Measurements from ENCODE around the gene VPS33A. TPM values are rescaled to one million over a fixed set of nuclear protein-coding genes. Genes with fewer than 3 reads are reported as not detected.
A peak's percentile ranks its signal among the peaks of the same experiment; 100 is the strongest.

Gene VPS33A
- total and polyA plus RNA-seq, 2 of the 8 experiments (the other 6 are each of a cell fraction or from before 2014, with no cell fraction given), result 16.4 to 41.8 TPM

DNA sequence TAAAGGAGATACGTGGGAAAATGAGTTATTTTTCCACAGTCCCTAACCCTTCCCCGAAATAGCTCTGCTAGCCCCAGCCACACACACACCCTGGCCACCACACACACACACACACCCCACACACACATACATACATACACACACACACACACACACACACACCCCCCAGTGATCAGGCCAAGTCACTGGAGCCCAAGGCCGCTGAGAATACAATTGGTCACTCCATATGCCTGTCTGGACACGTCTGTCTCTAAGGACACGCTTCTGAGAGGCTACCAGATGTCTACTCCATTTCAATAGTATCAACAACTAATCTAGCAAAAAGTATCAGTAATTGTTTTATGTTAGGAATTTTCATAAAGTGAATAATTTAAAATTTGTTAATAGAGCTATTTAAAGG lies 27.4 kb downstream of the VPS33A start:
- H3K79me2 ChIP-seq (ENCODE audit: control insufficient read depth in 1 of 2, insufficient read depth in 2 of 2, low read length in 2 of 2), result no peaks in the 10 kb centered on the region
- peak overlapping the region; percentile 51; the same call in 1 of the 2 replicates for H4K8ac ChIP-seq (ENCODE audit: extremely low read depth, insufficient read depth, low read length)
- TF ChIP-seq RFX5 (IDR thresholded peaks at IDR 0.05; ENCODE audit: borderline replicate concordance, low read depth, low read length) (no peak), SRF (IDR thresholded peaks at IDR 0.05; ENCODE audit: low read depth, low read length) (no peak), HDAC6 (IDR thresholded peaks at IDR 0.05; ENCODE audit: low read depth, low read length) (no peak), CEBPB (IDR thresholded peaks at IDR 0.05; ENCODE audit: low read depth, low read length) (no peak), TCF12 (IDR thresholded peaks at IDR 0.05; ENCODE audit: low read depth, low read length) (no peak), POLR2A (IDR thresholded peaks at IDR 0.05; ENCODE audit: control extremely low read depth in 1 of 2, low read depth in 2 of 2, low read length in 2 of 2) (no peak), RNF2 (IDR thresholded peaks at IDR 0.05; ENCODE audit: borderline replicate concordance, low read depth, low read length, missing control alignments, poor library complexity, severe bottlenecking) (no peak), KDM5A (IDR thresholded peaks at IDR 0.05; ENCODE audit: low read length) (no peak), POLR2AphosphoS5 (IDR thresholded peaks at IDR 0.05; ENCODE audit: low read depth, low read length) (no peak), HDAC2 (IDR thresholded peaks at IDR 0.05; ENCODE audit: borderline replicate concordance in 1 of 2, low read depth in 2 of 2, low read length in 2 of 2) (no peak), YY1 (IDR thresholded peaks at IDR 0.05; ENCODE audit: low read depth, low read length) (no peak)
- TF ChIP-seq, protein P1, sequence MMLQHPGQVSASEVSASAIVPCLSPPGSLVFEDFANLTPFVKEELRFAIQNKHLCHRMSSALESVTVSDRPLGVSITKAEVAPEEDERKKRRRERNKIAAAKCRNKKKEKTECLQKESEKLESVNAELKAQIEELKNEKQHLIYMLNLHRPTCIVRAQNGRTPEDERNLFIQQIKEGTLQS (IDR thresholded peaks at IDR 0.05; ENCODE audit: insufficient read depth, low read depth, low read length), result no peak
- TF ChIP-seq, protein P2, sequence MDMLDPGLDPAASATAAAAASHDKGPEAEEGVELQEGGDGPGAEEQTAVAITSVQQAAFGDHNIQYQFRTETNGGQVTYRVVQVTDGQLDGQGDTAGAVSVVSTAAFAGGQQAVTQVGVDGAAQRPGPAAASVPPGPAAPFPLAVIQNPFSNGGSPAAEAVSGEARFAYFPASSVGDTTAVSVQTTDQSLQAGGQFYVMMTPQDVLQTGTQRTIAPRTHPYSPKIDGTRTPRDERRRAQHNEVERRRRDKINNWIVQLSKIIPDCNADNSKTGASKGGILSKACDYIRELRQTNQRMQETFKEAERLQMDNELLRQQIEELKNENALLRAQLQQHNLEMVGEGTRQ (IDR thresholded peaks at IDR 0.05; ENCODE audit: low read length), result no peak

More for the DNA sequence above, 27.4 kb downstream of the VPS33A start:
- H2BK5ac ChIP-seq (ENCODE audit: low read depth, low read length), result no peak overlapping the region
- no peak overlapping the region for H3K14ac ChIP-seq (ENCODE audit: insufficient read length)
- ChIA-PET CTCF (ENCODE audit: partially characterized antibody) (interaction anchor here (0.7 to 1.1 kb wide), 2 partner anchors 101 to 161 kb away, joined by 3 read pairs; no protein-coding TSS in a partner anchor), POLR2A (ENCODE audit: partially characterized antibody) (interaction anchor here (0.6 to 1.8 kb wide), 4 partner anchors 8 to 21 kb away, joined by 3 to 4 read pairs (median 3); no protein-coding TSS in a partner anchor)
- 93% methylated on average over 4 of the region's 5 CpGs; no CpG with 5 or more reads in 1 of the 2 experiments for WGBS, 2 experiments (ENCODE audit: extremely low coverage in 1 of 2, insufficient coverage in 1 of 2, insufficient read length in 1 of 2, insufficient replicate concordance in 2 of 2, low coverage in 1 of 2, low lambda C conversion rate in 2 of 2, missing lambda C conversion rate in 1 of 2)
- no peak overlapping the region for H3K56ac ChIP-seq (replicated peaks; ENCODE audit: insufficient read length, low read depth, low read length)
- H2BK120ac ChIP-seq (replicated peaks; ENCODE audit: low read depth, low read length), result no peak overlapping the region
- H4K20me1 ChIP-seq (replicated peaks in 1 of 2; ENCODE audit: control insufficient read depth in 1 of 2, insufficient read depth in 2 of 2, low read length in 2 of 2), result peaks cover 0 to 5% of the 10 kb centered on the region in 2 experiments
- H3K4ac ChIP-seq (replicated peaks; ENCODE audit: insufficient read length, low read depth, low read length), result no peak overlapping the region
- H3K4me2 ChIP-seq (ENCODE audit: insufficient read depth in 1 of 2, low read depth in 2 of 2, low read length in 2 of 2), result no peak overlapping the region
- no peak for DNase-seq (ENCODE audit: low read depth in 1 of 2, low spot score in 2 of 2)
- H3K18ac ChIP-seq (ENCODE audit: extremely low read depth, low read length), result no peak overlapping the region
- no peak overlapping the region for H3K27ac ChIP-seq (ENCODE audit: low read depth, low read length)
- no peak for FAIRE-seq
- no peak overlapping the region for H2BK15ac ChIP-seq (ENCODE audit: low read length)
- H4K5ac ChIP-seq (ENCODE audit: insufficient read length, low read depth, low read length), result no peak overlapping the region
- no peak overlapping the region for H2AFZ ChIP-seq (ENCODE audit: low read length)
- H3K9me3 ChIP-seq (ENCODE audit: insufficient read depth in 2 of 2, low read depth in 1 of 2, low read length in 1 of 2), result no peaks in the 10 kb centered on the region
- no peak overlapping the region for H2AK5ac ChIP-seq (ENCODE audit: low read depth, low read length)
- H3K9ac ChIP-seq (replicated peaks in 1 of 4; ENCODE audit: extremely low read depth in 1 of 4, low read depth in 3 of 4, low read length in 3 of 4), result no peak overlapping the region
- H3K36me3 ChIP-seq (ENCODE audit: control insufficient read depth in 2 of 4, insufficient read depth in 4 of 4, low read length in 3 of 4), result peaks cover 0 to 11% (median 7%) of the 10 kb centered on the region in 4 experiments; a peak in 6 of 8 replicates
- H2BK20ac ChIP-seq (ENCODE audit: low read length), result no peak overlapping the region
- H3K79me1 ChIP-seq (ENCODE audit: low read depth, low read length), result no peaks in the 10 kb centered on the region
- H3K27me3 ChIP-seq (replicated peaks in 1 of 4; ENCODE audit: control insufficient read depth in 3 of 4, extremely low read depth in 1 of 4, insufficient read depth in 3 of 4, low read length in 3 of 4), result no peaks in the 10 kb centered on the region
- H3K4me1 ChIP-seq (replicated peaks in 1 of 4; ENCODE audit: control insufficient read depth in 3 of 4, insufficient read depth in 4 of 4, low read length in 3 of 4), result no peaks in the 10 kb centered on the region
- H3K23me2 ChIP-seq (ENCODE audit: low read depth, low read length), result no peaks in the 10 kb centered on the region
- no peak overlapping the region for H4K91ac ChIP-seq (replicated peaks; ENCODE audit: insufficient read length, low read length)
- no peak overlapping the region for H2BK12ac ChIP-seq (ENCODE audit: low read depth, low read length)
- H3K23ac ChIP-seq (ENCODE audit: insufficient read length), result no peak overlapping the region
- H3K4me3 ChIP-seq (ENCODE audit: extremely low read depth in 1 of 4, insufficient read depth in 2 of 4, low read depth in 3 of 4, low read length in 4 of 4), result no peak overlapping the region
